ENCODE measurements around the gene ARL15. TPM values are rescaled to one million over a fixed set of nuclear protein-coding genes. Genes with fewer than 3 reads are reported as not detected.

Gene ARL15
- total and polyA plus RNA-seq, 2 donors (not counting 3 experiments of a cell fraction or from before 2014, with no cell fraction given): 11.9 to 24.4 TPM

DNA sequence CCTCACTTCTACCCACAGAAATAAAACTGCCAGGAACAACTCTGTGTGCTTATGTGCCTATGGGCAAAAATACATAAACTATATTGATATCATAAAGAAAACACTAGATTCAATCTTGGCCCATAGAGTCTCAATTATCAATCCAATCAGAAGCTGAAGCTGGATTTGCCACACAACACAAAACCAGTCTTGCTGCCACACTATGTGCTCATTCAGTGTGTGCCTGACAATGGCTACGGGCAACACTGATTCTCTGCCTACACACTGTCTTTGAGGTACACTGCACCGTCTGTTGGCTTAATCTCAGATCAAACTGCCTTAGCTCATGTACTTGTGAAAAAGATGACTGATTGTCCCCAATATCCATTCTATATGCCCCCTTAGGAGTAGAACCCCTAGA is 35.4 kb downstream of the ARL15 start:
- intact Hi-C loops (cut with micrococcal nuclease): no loop called here
- FAIRE-seq (no peak), DNase-seq (ENCODE audit: low read depth, low spot score) (no peak)
- Histone ChIP-seq H2AFZ (ENCODE audit: low read depth, low read length) (no peak overlapping the region), H3K27me3 (ENCODE audit: control insufficient read depth in 2 of 2, insufficient read depth in 2 of 2, low read length in 2 of 2) (no peaks in the 10 kb centered on the region), H3K4me2 (ENCODE audit: insufficient read depth, low read length) (no peak overlapping the region), H3K27ac (ENCODE audit: insufficient read depth, low read depth, low read length) (no peak overlapping the region), H3K4me3 (replicated peaks in 1 of 3; ENCODE audit: insufficient read depth in 1 of 3, low read depth in 1 of 3, low read length in 3 of 3) (no peak overlapping the region), H3K9me3 (replicated peaks; ENCODE audit: control insufficient read depth, insufficient read depth, low read length) (no peaks in the 10 kb centered on the region), H4K20me1 (replicated peaks; ENCODE audit: control insufficient read depth, extremely low read depth, insufficient read depth, low read length) (no peaks in the 10 kb centered on the region), H3K79me2 (ENCODE audit: control insufficient read depth, insufficient read depth, low read length) (no peaks in the 10 kb centered on the region), H3K4me1 (ENCODE audit: control insufficient read depth, extremely low read depth, insufficient read depth, low read length) (no peaks in the 10 kb centered on the region), H3K9me1 (replicated peaks; ENCODE audit: control insufficient read depth, extremely low read depth, insufficient read depth, low read length) (peaks cover 2% of the 10 kb centered on the region), H3K36me3 (ENCODE audit: control insufficient read depth in 2 of 2, extremely low read depth in 1 of 2, insufficient read depth in 2 of 2, low read length in 2 of 2) (no peaks in the 10 kb centered on the region), H3K9ac (replicated peaks; ENCODE audit: extremely low read depth, insufficient read depth, low read length) (no peak overlapping the region)
- POLR2A ChIA-PET: no interaction called here
- dilution Hi-C loops (cut with MboI; ENCODE audit: extremely low pct_ligation_motif_present, low sequenced_read_pairs): no loop called here
- no TSS peak for BruUV-seq (replicated peaks)
- CTCF ChIA-PET: no interaction called here
- TF ChIP-seq EZH2 (IDR thresholded peaks at IDR 0.05; ENCODE audit: borderline replicate concordance, low read depth, low read length, severe bottlenecking) (no peak), GATA2 (IDR thresholded peaks at IDR 0.05; ENCODE audit: insufficient read depth, insufficient read length, low read depth, low read length) (no peak), POLR2AphosphoS5 (IDR thresholded peaks at IDR 0.05; ENCODE audit: insufficient read depth, low read depth, low read length) (no peak), JUN (IDR thresholded peaks at IDR 0.05; ENCODE audit: borderline replicate concordance, insufficient read depth, insufficient read length, low read depth) (no peak), FOS (IDR thresholded peaks at IDR 0.05; ENCODE audit: borderline replicate concordance, insufficient read depth, low read length) (no peak), MYC (IDR thresholded peaks at IDR 0.05; ENCODE audit: low read depth, low read length) (no peak), POLR2A (IDR thresholded peaks at IDR 0.05; ENCODE audit: low read depth, low read length) (no peak)
- TF ChIP-seq, protein P1, sequence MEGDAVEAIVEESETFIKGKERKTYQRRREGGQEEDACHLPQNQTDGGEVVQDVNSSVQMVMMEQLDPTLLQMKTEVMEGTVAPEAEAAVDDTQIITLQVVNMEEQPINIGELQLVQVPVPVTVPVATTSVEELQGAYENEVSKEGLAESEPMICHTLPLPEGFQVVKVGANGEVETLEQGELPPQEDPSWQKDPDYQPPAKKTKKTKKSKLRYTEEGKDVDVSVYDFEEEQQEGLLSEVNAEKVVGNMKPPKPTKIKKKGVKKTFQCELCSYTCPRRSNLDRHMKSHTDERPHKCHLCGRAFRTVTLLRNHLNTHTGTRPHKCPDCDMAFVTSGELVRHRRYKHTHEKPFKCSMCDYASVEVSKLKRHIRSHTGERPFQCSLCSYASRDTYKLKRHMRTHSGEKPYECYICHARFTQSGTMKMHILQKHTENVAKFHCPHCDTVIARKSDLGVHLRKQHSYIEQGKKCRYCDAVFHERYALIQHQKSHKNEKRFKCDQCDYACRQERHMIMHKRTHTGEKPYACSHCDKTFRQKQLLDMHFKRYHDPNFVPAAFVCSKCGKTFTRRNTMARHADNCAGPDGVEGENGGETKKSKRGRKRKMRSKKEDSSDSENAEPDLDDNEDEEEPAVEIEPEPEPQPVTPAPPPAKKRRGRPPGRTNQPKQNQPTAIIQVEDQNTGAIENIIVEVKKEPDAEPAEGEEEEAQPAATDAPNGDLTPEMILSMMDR (IDR thresholded peaks at IDR 0.05; ENCODE audit: extremely low read depth in 1 of 2, insufficient read depth in 1 of 2, low read depth in 1 of 2, low read length in 2 of 2): no peak
- TF ChIP-seq, protein P2, sequence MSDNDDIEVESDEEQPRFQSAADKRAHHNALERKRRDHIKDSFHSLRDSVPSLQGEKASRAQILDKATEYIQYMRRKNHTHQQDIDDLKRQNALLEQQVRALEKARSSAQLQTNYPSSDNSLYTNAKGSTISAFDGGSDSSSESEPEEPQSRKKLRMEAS (IDR thresholded peaks at IDR 0.05; ENCODE audit: insufficient read depth, insufficient read length): no peak

All from endothelial cell of umbilical vein (primary cell).